Measurements from ENCODE around the gene SRPK3.

Gene SRPK3

DNA sequence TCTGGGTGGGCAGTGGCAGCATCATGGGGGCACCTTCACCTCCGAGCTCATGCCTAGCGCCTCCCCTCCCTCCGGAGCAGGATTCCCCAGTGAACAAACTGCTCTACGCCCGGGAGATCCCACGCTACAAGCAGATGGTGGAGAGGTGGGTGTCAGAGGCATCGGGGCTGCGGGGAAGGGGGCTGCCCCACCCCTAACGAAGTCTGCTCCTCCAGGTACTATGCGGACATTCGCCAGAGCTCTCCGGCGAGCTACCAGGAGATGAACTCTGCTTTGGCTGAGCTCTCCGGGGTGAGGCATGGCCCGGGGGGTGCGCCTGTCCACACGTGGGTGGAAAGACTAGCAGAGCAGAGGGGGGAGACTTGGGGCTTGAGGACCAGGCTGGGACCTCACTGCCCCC, 2.7 kb upstream of the SRPK3 start:
- Histone ChIP-seq H4K91ac (ENCODE audit: low read depth, low read length, poor library complexity) (no peak overlapping the region), H3K9me3 (replicated peaks in 1 of 2; ENCODE audit: control insufficient read depth in 2 of 2, insufficient read depth in 1 of 2, low read depth in 1 of 2, low read length in 2 of 2) (no peaks in the 10 kb centered on the region), H2BK12ac (ENCODE audit: low read length) (no peak overlapping the region), H3K36me3 (replicated peaks in 1 of 2; ENCODE audit: control insufficient read depth in 2 of 2, insufficient read depth in 2 of 2, low read length in 2 of 2) (no peaks in the 10 kb centered on the region), H3K23ac (ENCODE audit: low read depth, low read length, poor library complexity) (no peak overlapping the region), H4K8ac (ENCODE audit: low read depth, low read length) (no peak overlapping the region), H3K18ac (ENCODE audit: low read length) (no peak overlapping the region), H3K4me1 (ENCODE audit: control insufficient read depth in 2 of 2, insufficient read depth in 1 of 2, low read depth in 1 of 2, low read length in 2 of 2) (peaks cover 0 to 1% of the 10 kb centered on the region in 2 donors), H2BK120ac (ENCODE audit: low read depth, low read length) (no peak overlapping the region), H2BK5ac (ENCODE audit: low read length) (no peak overlapping the region), H2AFZ (ENCODE audit: low read length) (no peak overlapping the region), H3K27me3 (ENCODE audit: control insufficient read depth in 3 of 3, insufficient read depth in 3 of 3, low read depth in 1 of 3, low read length in 3 of 3) (no peaks in the 10 kb centered on the region), H3K4me3 (ENCODE audit: low read length in 2 of 2) (no peak overlapping the region), H3K27ac (replicated peaks; ENCODE audit: low read length) (no peak overlapping the region), H3K9ac (ENCODE audit: low read depth, low read length, poor library complexity) (no peak overlapping the region), H3K79me1 (ENCODE audit: low read depth, low read length) (no peaks in the 10 kb centered on the region), H3K14ac (ENCODE audit: low read length) (no peak overlapping the region), H3K4me2 (ENCODE audit: insufficient read depth, low read length, poor library complexity, severe bottlenecking) (no peak overlapping the region), H2BK15ac (ENCODE audit: low read length) (no peak overlapping the region), H2AK5ac (ENCODE audit: low read depth, low read length) (no peak overlapping the region), H3K4ac (ENCODE audit: low read length) (no peak overlapping the region)
- no peak for DNase-seq (ENCODE audit: low spot score)
- no CpG with 5 or more reads among the region's 17 CpGs for WGBS, 2 donors (ENCODE audit: extremely low coverage in 2 of 2, insufficient read length in 2 of 2, insufficient replicate concordance in 1 of 2)

DNA sequence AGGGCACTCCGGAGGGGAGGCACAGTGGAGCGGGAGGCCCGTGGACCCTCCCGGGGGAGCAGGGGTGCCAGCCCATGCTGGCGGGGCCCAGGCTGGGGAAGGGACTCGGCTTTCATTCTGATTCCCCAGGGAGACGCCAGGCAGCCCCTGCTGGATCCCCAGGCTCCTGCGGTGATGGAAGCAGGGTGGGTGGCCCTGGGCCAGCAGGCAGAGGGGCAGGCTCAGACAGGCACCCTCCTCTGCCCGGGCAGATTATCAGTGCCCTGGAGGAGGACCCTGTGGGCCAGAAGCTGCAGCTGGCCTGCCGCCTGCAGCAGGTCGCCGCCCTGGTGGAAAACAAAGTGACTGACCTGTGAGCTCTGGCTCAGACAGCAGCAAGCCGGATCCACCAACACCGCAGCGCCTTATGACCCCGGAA, 2.1 kb upstream of the SRPK3 start:
- Histone ChIP-seq H3K36me3 (replicated peaks in 1 of 2; ENCODE audit: control insufficient read depth in 2 of 2, insufficient read depth in 2 of 2, low read length in 2 of 2) (peaks cover 0 to 3% of the 10 kb centered on the region in 2 donors), H3K4me2 (ENCODE audit: insufficient read depth, low read length, poor library complexity, severe bottlenecking) (no peak overlapping the region), H3K23ac (ENCODE audit: low read depth, low read length, poor library complexity) (no peak overlapping the region), H3K79me1 (ENCODE audit: low read depth, low read length) (no peaks in the 10 kb centered on the region), H4K8ac (ENCODE audit: low read depth, low read length) (no peak overlapping the region), H2AFZ (ENCODE audit: low read length) (no peak overlapping the region), H2AK5ac (ENCODE audit: low read depth, low read length) (no peak overlapping the region), H2BK5ac (ENCODE audit: low read length) (no peak overlapping the region), H3K4ac (ENCODE audit: low read length) (no peak overlapping the region), H4K91ac (ENCODE audit: low read depth, low read length, poor library complexity) (no peak overlapping the region), H3K9me3 (replicated peaks in 1 of 2; ENCODE audit: control insufficient read depth in 2 of 2, insufficient read depth in 1 of 2, low read depth in 1 of 2, low read length in 2 of 2) (no peaks in the 10 kb centered on the region), H3K27me3 (ENCODE audit: control insufficient read depth in 3 of 3, insufficient read depth in 3 of 3, low read depth in 1 of 3, low read length in 3 of 3) (no peaks in the 10 kb centered on the region), H3K18ac (ENCODE audit: low read length) (no peak overlapping the region), H3K4me3 (ENCODE audit: low read length in 2 of 2) (no peak overlapping the region), H3K27ac (replicated peaks; ENCODE audit: low read length) (no peak overlapping the region), H2BK15ac (ENCODE audit: low read length) (no peak overlapping the region), H2BK120ac (ENCODE audit: low read depth, low read length) (no peak overlapping the region), H3K9ac (ENCODE audit: low read depth, low read length, poor library complexity) (no peak overlapping the region), H3K14ac (ENCODE audit: low read length) (no peak overlapping the region), H3K4me1 (ENCODE audit: control insufficient read depth in 2 of 2, insufficient read depth in 1 of 2, low read depth in 1 of 2, low read length in 2 of 2) (peaks cover 0 to 1% of the 10 kb centered on the region in 2 donors), H2BK12ac (ENCODE audit: low read length) (no peak overlapping the region)
- no CpG with 5 or more reads among the region's 16 CpGs for whole genome bisulfite sequencing, 2 donors (ENCODE audit: extremely low coverage in 2 of 2, insufficient read length in 2 of 2, insufficient replicate concordance in 1 of 2)
- DNase-seq (ENCODE audit: low spot score), result no peak

DNA sequence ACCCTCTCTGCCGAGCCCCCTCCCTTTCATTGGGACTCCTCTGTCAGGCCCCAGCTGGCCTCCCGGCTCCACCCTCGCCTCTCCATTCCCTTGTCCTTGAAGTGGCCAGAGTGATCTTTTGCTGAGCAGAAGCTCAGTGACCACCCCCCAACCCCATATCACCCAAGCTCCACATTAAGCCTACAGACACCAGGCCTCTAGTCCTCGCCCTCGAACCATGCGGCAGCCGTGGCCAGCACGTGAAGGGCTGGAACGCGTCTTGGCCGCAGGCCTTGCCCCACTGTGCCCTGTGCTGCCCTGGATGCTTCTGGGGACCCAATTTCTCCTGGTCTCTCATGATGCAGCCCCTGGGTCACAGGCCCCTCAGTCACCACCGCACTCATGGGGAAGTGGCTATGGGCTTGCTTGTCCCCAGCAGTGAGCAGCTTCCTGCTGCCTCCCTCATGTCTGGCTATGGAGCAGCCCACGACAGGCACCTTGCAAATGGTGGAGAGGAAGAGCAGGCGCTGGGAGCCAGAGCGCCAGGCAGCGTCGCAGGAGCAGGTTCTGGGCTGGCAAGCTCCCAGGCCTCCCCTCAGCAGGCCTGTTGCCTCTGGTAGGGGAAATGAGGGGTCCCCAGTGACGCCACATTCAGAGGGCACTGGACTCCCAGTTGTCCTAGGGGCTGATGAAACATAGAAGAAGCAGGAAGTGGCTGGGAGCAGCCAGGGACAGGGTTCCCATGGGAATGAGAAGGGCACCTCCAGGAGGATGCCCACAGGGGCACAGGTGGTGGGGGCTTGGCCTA, 757 bp upstream of the SRPK3 start:
- peak overlapping the region; percentile 17 for H4K8ac ChIP-seq (ENCODE audit: low read depth, low read length)
- H3K36me3 ChIP-seq (replicated peaks in 1 of 2; ENCODE audit: control insufficient read depth in 2 of 2, insufficient read depth in 2 of 2, low read length in 2 of 2), result peaks cover 0 to 4% of the 10 kb centered on the region in 2 donors
- no peak overlapping the region for H2BK12ac ChIP-seq (ENCODE audit: low read length)
- H3K27me3 ChIP-seq (ENCODE audit: control insufficient read depth in 3 of 3, insufficient read depth in 3 of 3, low read depth in 1 of 3, low read length in 3 of 3), result no peaks in the 10 kb centered on the region
- no peak overlapping the region for H3K9ac ChIP-seq (ENCODE audit: low read depth, low read length, poor library complexity)
- no peak overlapping the region for H3K18ac ChIP-seq (ENCODE audit: low read length)
- no peak overlapping the region for H2BK120ac ChIP-seq (ENCODE audit: low read depth, low read length)
- no peak overlapping the region for H3K23ac ChIP-seq (ENCODE audit: low read depth, low read length, poor library complexity)
- no peak overlapping the region for H3K4ac ChIP-seq (ENCODE audit: low read length)
- H3K4me2 ChIP-seq (ENCODE audit: insufficient read depth, low read length, poor library complexity, severe bottlenecking), result no peak overlapping the region
- no peak overlapping the region for H3K27ac ChIP-seq (replicated peaks; ENCODE audit: low read length)
- H2BK15ac ChIP-seq (ENCODE audit: low read length), result no peak overlapping the region
- WGBS, 2 donors (ENCODE audit: extremely low coverage in 2 of 2, insufficient read length in 2 of 2, insufficient replicate concordance in 1 of 2), result no CpG with 5 or more reads among the region's 18 CpGs
- H3K79me1 ChIP-seq (ENCODE audit: low read depth, low read length), result no peaks in the 10 kb centered on the region
- no peak overlapping the region for H2AFZ ChIP-seq (ENCODE audit: low read length)
- H4K91ac ChIP-seq (ENCODE audit: low read depth, low read length, poor library complexity), result no peak overlapping the region
- H2BK5ac ChIP-seq (ENCODE audit: low read length), result no peak overlapping the region
- H3K9me3 ChIP-seq (replicated peaks in 1 of 2; ENCODE audit: control insufficient read depth in 2 of 2, insufficient read depth in 1 of 2, low read depth in 1 of 2, low read length in 2 of 2), result no peaks in the 10 kb centered on the region
- peak overlapping the region; percentile 63 for H2AK5ac ChIP-seq (ENCODE audit: low read depth, low read length)
- H3K4me3 ChIP-seq (ENCODE audit: low read length in 2 of 2), result no peak overlapping the region
- peaks cover 0 to 1% of the 10 kb centered on the region in 2 donors for H3K4me1 ChIP-seq (ENCODE audit: control insufficient read depth in 2 of 2, insufficient read depth in 1 of 2, low read depth in 1 of 2, low read length in 2 of 2)
- H3K14ac ChIP-seq (ENCODE audit: low read length), result no peak overlapping the region
- DNase-seq (ENCODE audit: low spot score), result no peak

DNA sequence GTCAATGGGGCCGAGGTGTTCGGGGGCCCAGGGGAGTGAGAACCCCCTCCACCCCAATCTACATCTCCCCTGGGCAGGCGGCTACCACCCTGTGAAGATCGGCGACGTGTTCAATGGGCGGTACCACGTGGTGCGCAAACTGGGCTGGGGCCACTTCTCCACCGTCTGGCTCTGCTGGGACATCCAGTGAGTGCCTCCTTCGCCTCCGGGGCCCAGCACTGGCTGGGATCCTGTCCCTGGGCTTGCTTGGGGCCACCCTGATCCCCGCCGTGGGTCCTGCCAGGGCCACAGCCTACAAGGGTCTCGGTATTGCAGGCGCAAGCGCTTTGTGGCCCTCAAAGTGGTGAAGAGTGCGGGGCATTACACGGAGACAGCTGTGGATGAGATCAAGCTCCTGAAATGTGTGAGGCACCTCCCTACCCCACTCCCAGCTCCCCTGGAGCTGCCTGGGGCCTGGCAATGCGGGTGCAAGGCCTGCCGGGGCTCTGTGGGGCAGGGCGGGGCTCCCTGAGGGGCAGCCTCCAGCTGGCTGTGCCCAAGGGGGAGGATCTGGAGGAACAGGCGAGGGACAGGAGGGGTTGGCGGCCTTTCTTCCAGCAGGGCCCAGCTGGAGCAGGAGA, 697 bp downstream of the SRPK3 start:
- H3K27ac ChIP-seq (replicated peaks; ENCODE audit: low read length), result no peak overlapping the region
- peaks cover 7 to 12% of the 10 kb centered on the region in 2 donors for H3K36me3 ChIP-seq (replicated peaks in 1 of 2; ENCODE audit: control insufficient read depth in 2 of 2, insufficient read depth in 2 of 2, low read length in 2 of 2)
- H3K4me1 ChIP-seq (ENCODE audit: control insufficient read depth in 2 of 2, insufficient read depth in 1 of 2, low read depth in 1 of 2, low read length in 2 of 2), result peaks cover 0 to 1% of the 10 kb centered on the region in 2 donors
- no peak overlapping the region for H4K8ac ChIP-seq (ENCODE audit: low read depth, low read length)
- H3K23ac ChIP-seq (ENCODE audit: low read depth, low read length, poor library complexity), result peak overlapping the region; percentile 31
- no peak overlapping the region for H3K9ac ChIP-seq (ENCODE audit: low read depth, low read length, poor library complexity)
- H3K4me3 ChIP-seq (ENCODE audit: low read length in 2 of 2), result no peak overlapping the region
- no peak overlapping the region for H2BK5ac ChIP-seq (ENCODE audit: low read length)
- H3K18ac ChIP-seq (ENCODE audit: low read length), result no peak overlapping the region
- no peak overlapping the region for H3K4ac ChIP-seq (ENCODE audit: low read length)
- DNase-seq (ENCODE audit: low spot score), result no peak
- no peak overlapping the region for H3K14ac ChIP-seq (ENCODE audit: low read length)
- no CpG with 5 or more reads among the region's 24 CpGs for WGBS, 2 donors (ENCODE audit: extremely low coverage in 2 of 2, insufficient read length in 2 of 2, insufficient replicate concordance in 1 of 2)
- H3K9me3 ChIP-seq (replicated peaks in 1 of 2; ENCODE audit: control insufficient read depth in 2 of 2, insufficient read depth in 1 of 2, low read depth in 1 of 2, low read length in 2 of 2), result no peaks in the 10 kb centered on the region
- no peak overlapping the region for H3K4me2 ChIP-seq (ENCODE audit: insufficient read depth, low read length, poor library complexity, severe bottlenecking)
- H2BK120ac ChIP-seq (ENCODE audit: low read depth, low read length), result no peak overlapping the region
- H3K79me1 ChIP-seq (ENCODE audit: low read depth, low read length), result no peaks in the 10 kb centered on the region
- no peaks in the 10 kb centered on the region for H3K27me3 ChIP-seq (ENCODE audit: control insufficient read depth in 3 of 3, insufficient read depth in 3 of 3, low read depth in 1 of 3, low read length in 3 of 3)
- no peak overlapping the region for H2AK5ac ChIP-seq (ENCODE audit: low read depth, low read length)
- H4K91ac ChIP-seq (ENCODE audit: low read depth, low read length, poor library complexity), result no peak overlapping the region
- H2AFZ ChIP-seq (ENCODE audit: low read length), result no peak overlapping the region
- H2BK12ac ChIP-seq (ENCODE audit: low read length), result no peak overlapping the region
- H2BK15ac ChIP-seq (ENCODE audit: low read length), result no peak overlapping the region

Measured in neuronal stem cell (in vitro differentiated cells).